ENCODE results near the gene PFN3. TPM values are rescaled to one million over a fixed set of nuclear protein-coding genes. Genes with fewer than 3 reads are reported as not detected.
"Not testable (repeated sequence)": the region's sequence is repeated elsewhere in the genome, so short reads cannot be mapped to it uniquely, and the experiment has no call there.

Gene PFN3
- total RNA-seq, 1 donor from 2014 or later: not detected

DNA sequence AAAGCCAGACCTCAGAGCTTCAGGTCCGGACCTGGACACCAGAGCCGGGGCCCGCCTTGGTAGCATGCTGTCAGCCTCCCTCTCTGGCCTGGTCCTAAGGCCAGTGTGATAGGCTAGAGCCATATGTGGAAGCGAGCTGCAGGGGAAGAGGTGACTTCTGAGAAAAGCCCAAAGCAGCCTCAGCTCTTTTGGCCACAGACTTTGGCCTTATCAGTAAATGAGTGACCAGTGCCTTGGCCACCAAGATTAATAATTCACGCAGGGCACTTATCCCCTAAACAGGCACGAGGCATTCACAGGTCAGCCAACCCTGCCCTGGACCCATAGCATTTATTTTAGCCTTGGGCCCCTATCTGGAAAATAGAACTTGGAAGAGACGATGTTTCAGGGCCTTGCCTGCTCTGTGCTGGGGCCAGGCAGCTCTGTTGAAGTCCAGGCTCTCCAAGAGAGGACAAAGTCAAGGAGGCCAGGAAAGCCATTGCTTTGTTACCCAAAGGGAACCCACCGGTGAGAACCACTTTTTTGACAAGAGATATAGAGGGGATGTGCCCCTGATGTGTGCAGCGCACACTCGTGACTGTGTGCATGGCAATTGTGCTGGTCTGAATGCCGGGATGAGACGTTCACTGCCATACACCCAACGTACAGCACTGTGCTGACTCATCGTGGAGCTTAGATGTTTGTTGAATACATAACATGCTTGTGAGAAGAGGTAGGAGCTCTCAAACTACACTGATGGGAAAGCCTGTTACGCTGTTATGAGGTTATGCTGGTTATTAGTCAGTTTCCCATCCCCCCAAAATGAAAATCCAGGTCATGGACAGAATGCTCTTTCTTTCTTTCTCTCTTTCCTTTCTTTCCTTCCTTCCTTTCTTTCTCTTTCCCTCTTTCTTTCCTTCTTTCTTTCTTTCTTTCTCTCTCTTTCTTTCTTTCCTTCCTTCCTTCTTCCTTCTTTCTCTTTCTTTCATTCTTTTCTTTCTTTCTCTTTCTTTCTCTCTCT lies 21.3 kb downstream of the PFN3 start:
- no peak overlapping the region for H3K4me3 ChIP-seq
- intact Hi-C loops (cut with DNase I): no loop called here
- ATAC-seq: peak; percentile 70
- H3K27me3 ChIP-seq: peaks cover 5% of the 10 kb centered on the region
- no peak for DNase-seq
- no peak overlapping the region for H3K27ac ChIP-seq
- H3K9me3 ChIP-seq: no peaks in the 10 kb centered on the region
- no peaks in the 10 kb centered on the region for H3K4me1 ChIP-seq
- no peak for TF ChIP-seq CTCF (IDR thresholded peaks at IDR 0.05)
- no peaks in the 10 kb centered on the region for H3K36me3 ChIP-seq

DNA sequence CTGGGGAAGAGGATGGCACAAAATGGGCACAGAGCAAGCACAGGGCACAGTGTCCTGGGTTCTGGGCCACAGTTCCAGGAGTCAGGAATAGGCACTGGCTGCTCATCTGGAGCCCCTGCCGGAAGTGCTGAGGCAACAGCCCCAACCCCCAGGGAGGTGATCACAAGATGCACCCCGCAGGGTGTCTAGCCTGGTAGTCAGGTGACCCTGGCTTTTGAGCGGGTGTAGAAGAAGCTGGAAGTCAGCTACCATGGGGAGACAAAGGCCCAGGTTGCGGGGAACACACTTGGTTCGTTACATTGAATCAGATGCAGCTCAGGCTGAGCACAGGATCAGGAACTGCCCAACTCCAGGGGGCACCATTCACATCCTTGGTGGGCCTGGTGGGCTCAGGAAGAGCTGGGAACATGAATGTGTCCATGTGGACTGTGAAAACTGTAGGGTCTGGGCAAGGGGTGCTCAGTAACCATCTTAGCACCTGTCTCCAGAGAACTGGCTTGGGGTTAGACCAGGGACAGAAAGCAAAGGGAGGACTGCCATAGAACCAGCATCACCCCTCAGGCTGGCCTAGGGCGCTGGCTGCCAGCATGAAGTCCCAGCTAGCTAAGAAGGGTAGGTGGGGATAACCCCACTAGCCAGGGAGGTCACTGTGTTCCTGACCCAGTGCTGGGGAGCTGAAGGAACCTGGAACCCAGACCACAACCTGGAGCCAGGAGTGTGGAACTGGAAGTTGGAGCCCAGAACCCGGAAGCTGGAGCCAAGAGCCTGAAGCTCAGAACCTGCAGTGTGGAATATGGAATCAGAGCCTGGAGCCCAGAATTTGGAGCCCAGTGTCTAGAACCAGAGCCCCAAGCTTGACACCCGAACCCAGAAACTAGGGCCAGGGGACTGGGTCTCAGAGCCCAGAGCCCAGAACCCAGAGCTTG lies 22.3 kb downstream of the PFN3 start:
- Histone ChIP-seq H3K4me1 (no peaks in the 10 kb centered on the region), H3K4me3 (no peak overlapping the region), H3K27me3 (peaks cover 5% of the 10 kb centered on the region), H3K9me3 (no peaks in the 10 kb centered on the region), H3K36me3 (no peaks in the 10 kb centered on the region), H3K27ac (no peak overlapping the region)
- ATAC-seq: no peak
- no peak for DNase-seq
- intact Hi-C loops (cut with DNase I): no loop called here
- TF ChIP-seq CTCF (IDR thresholded peaks at IDR 0.05): no peak

DNA sequence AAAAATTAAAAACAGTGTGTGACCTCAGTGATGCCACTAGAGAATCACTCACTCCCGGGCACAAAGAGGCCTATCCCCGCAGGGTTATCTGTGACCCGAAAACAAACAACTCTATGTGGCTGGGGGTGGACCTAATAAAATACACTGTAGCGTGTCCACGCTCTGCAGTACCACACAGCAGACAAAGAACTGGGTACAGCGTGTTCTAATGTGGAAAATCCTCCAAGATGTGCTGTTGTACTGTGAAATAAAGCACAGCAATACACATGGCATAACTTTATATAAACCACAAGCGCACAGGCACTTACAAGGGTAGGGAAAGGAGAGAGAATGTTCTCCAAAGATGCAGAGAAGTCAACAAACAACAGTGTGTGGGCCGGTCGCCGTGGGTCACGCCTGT lies 24.4 kb downstream of the PFN3 start:
- no peak overlapping the region for H3K27ac ChIP-seq
- no peak for TF ChIP-seq CTCF (IDR thresholded peaks at IDR 0.05)
- no peaks in the 10 kb centered on the region for H3K36me3 ChIP-seq
- no peak overlapping the region for H3K4me3 ChIP-seq
- DNase-seq (no peak), ATAC-seq (no peak)
- no peaks in the 10 kb centered on the region for H3K9me3 ChIP-seq
- H3K27me3 ChIP-seq: no peaks in the 10 kb centered on the region
- peaks cover 8% of the 10 kb centered on the region for H3K4me1 ChIP-seq
- intact Hi-C loops (cut with DNase I): no loop called here

- H3K27me3 ChIP-seq; H3K4me3 ChIP-seq; H3K36me3 ChIP-seq; ATAC-seq; DNase-seq; H3K27ac ChIP-seq; H3K4me1 ChIP-seq; H3K9me3 ChIP-seq; intact Hi-C loops (cut with DNase I): not testable (repeated sequence)
Observed at GRCh38 chr5:177375516-177375915, 24.9 kb downstream of the PFN3 start.

DNA sequence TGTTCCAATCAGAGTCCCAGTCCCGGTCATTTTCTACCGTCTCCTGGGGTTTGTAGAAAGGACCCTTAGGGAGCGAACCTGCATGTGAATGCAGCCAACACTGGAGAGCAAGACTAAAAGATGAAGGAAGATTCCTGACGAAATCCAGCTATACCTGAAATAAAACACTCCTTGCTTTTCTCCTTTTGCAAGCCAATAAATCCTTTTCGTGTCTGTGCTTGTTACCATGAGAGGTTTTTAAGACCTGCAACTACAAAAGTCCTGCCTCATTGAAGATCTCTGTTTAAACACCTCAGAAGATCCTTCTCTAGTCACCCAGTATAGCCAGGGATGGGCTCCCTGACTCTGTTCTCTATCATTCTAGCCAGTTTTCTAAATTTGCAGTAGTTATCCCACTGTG lies 26.2 kb downstream of the PFN3 start:
- H3K4me1 ChIP-seq: peaks cover 12% of the 10 kb centered on the region
- DNase-seq (no peak), ATAC-seq (no peak)
- H3K27ac ChIP-seq: no peak overlapping the region
- intact Hi-C loops (cut with DNase I): no loop called here
- no peaks in the 10 kb centered on the region for H3K36me3 ChIP-seq
- no peaks in the 10 kb centered on the region for H3K27me3 ChIP-seq
- no peaks in the 10 kb centered on the region for H3K9me3 ChIP-seq
- no peak for TF ChIP-seq CTCF (IDR thresholded peaks at IDR 0.05)
- no peak overlapping the region for H3K4me3 ChIP-seq

DNA sequence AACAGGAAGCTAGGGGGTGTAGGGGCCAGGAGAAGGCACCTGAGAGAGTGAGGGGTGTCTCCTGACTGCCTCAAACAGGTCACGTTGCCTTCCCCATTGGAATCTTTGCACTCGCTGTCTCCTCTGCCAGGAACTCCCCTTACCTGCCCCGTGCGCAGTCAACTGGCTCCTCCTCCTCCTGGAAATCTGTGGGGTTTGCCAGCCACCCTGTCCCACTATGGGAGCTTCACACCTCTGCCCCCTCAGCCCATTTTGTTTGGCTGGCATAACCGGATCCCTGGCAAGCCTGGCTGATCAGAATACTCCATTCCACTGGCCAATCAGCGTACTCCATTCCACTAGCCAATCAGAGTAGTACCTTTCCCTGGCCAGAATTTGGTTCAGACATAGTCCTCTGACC lies 26.7 kb downstream of the PFN3 start:
- Histone ChIP-seq H3K36me3 (no peaks in the 10 kb centered on the region), H3K9me3 (no peaks in the 10 kb centered on the region), H3K4me3 (no peak overlapping the region), H3K27me3 (no peaks in the 10 kb centered on the region), H3K4me1 (peaks cover 13% of the 10 kb centered on the region), H3K27ac (no peak overlapping the region)
- intact Hi-C loops (cut with DNase I): no loop called here
- TF ChIP-seq CTCF (IDR thresholded peaks at IDR 0.05): no peak
- DNase-seq (no peak), ATAC-seq (no peak)

Measured in upper lobe of right lung (tissue), 1 donor.